Esophagus squamous epithelium (tissue), 4 donors: Measurements from ENCODE around the gene NETO1.

Experiments used
- POLR2A ChIP-seq, 4 donors: fragments of 450-650 bp; IDR thresholded peaks; one replicate each; pipeline ENCODE4 v1.6.1; 2017; ENCODE audit warnings: antibody characterized with exemption in 4 of 4, mild to moderate bottlenecking in 4 of 4, moderate library complexity in 3 of 4
- TF ChIP-seq, protein P1 (sequence below), 6 experiments: fragments of 450-650 bp in 4 of 6; fragments of 200-600 bp in 2 of 6; sonication (generic) in 2 of 6; IDR thresholded peaks; one replicate each; pipeline ENCODE4 v1.5.1; 2016 to 2019; ENCODE audit warnings: antibody characterized with exemption in 6 of 6, mild to moderate bottlenecking in 4 of 6, moderate library complexity in 4 of 6

DNA sequence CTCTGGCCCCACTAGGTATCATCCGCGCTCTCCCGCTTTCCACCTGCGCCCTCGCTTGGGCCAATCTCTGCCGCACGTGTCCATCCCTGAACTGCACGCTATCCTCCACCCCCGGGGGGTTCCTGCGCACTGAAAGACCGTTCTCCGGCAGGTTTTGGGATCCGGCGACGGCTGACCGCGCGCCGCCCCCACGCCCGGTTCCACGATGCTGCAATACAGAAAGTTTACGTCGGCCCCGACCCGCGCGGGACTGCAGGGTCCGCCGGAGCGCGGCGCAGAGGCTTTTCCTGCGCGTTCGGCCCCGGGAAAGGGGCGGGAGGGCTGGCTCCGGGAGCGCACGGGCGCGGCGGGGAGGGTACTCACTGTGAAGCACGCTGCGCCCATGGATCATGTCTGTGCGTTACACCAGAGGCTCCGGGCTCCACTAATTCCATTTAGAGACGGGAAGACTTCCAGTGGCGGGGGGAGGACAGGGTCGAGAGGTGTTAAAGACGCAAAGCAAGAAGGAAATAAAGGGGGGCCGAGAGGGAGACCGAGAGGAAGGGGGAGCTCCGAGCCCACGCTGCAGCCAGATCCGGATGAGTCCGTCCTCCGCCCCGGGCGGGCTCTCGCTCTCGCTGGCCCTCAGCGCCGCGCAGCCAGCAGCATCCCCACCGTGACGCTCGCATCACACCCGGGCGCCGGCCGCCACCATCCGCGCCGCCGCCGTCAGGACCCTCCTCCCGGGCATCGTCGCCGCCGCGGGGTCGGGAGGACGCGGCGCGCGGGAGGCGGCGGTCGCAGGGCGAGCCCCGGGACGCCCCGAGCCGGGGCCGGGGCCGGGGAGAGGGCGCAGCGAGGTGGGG lies 664 bp downstream of the NETO1 start:
- TF ChIP-seq, protein P1, sequence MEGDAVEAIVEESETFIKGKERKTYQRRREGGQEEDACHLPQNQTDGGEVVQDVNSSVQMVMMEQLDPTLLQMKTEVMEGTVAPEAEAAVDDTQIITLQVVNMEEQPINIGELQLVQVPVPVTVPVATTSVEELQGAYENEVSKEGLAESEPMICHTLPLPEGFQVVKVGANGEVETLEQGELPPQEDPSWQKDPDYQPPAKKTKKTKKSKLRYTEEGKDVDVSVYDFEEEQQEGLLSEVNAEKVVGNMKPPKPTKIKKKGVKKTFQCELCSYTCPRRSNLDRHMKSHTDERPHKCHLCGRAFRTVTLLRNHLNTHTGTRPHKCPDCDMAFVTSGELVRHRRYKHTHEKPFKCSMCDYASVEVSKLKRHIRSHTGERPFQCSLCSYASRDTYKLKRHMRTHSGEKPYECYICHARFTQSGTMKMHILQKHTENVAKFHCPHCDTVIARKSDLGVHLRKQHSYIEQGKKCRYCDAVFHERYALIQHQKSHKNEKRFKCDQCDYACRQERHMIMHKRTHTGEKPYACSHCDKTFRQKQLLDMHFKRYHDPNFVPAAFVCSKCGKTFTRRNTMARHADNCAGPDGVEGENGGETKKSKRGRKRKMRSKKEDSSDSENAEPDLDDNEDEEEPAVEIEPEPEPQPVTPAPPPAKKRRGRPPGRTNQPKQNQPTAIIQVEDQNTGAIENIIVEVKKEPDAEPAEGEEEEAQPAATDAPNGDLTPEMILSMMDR (IDR thresholded peaks at IDR 0.05), result no peak
- no peak for TF ChIP-seq POLR2A (IDR thresholded peaks at IDR 0.05)
